DMS153 (cell line): ENCODE data around the gene AFDN.
"Not testable (repeated sequence)": the region's sequence is repeated elsewhere in the genome, so short reads cannot be mapped to it uniquely, and the experiment has no call there.

Source experiments
- DNase-seq: peaks from one replicate; lab custom pipeline; 2025; lab: John Stamatoyannopoulos, UW

The AFDN gene

GRCh38 chr6:167981916-167982462 is 155.3 kb downstream of the AFDN start:
- no peak for DNase-seq

- no peak for DNase-seq
Measured at GRCh38 chr6:167984144-167984719, 157.5 kb downstream of the AFDN start.

- DNase-seq, result no peak
Measured at GRCh38 chr6:167984876-167985604, 158.3 kb downstream of the AFDN start.

- no peak for DNase-seq
Measured at GRCh38 chr6:167985911-167986595, 159.3 kb downstream of the AFDN start.

- no peak for DNase-seq
Measured at GRCh38 chr6:167987396-167988153, 160.9 kb downstream of the AFDN start.

GRCh38 chr6:167988154-167988495 is 161.4 kb downstream of the AFDN start:
- DNase-seq, result no peak

GRCh38 chr6:167988945-167989841 is 162.5 kb downstream of the AFDN start:
- no peak for DNase-seq

- no peak for DNase-seq
Measured at GRCh38 chr6:167990016-167990945, 163.6 kb downstream of the AFDN start.

GRCh38 chr6:167993169-167993568 is 166.5 kb downstream of the AFDN start:
- no peak for DNase-seq

GRCh38 chr6:167993831-167994230 is 167.1 kb downstream of the AFDN start:
- no peak for DNase-seq

GRCh38 chr6:167995302-167995701 is 168.6 kb downstream of the AFDN start:
- no peak for DNase-seq

- DNase-seq, result no peak
Measured at GRCh38 chr6:167995731-167996151, 169.0 kb downstream of the AFDN start.

GRCh38 chr6:167996424-167997199 is 169.9 kb downstream of the AFDN start:
- DNase-seq, result peak; percentile 30

- DNase-seq, result no peak
Measured at GRCh38 chr6:167997642-167998041, 170.9 kb downstream of the AFDN start, which contains the start of gene KIF25. KIF25 (plus strand) TSS chr6:167997671; CDS start chr6:168029586, 31,915 bp downstream.

GRCh38 chr6:167998215-167998614 is 171.5 kb downstream of the AFDN start:
- DNase-seq, result no peak

- DNase-seq, result no peak
Measured at GRCh38 chr6:168000198-168001028, 173.7 kb downstream of the AFDN start.

- no peak for DNase-seq
Measured at GRCh38 chr6:168001029-168001332, 174.3 kb downstream of the AFDN start.

- DNase-seq, result not testable (repeated sequence)
Measured at GRCh38 chr6:168001514-168001913, 174.8 kb downstream of the AFDN start.
